ENCODE data around the gene EIF5B. TPM values are rescaled to one million over a fixed set of nuclear protein-coding genes. Genes with fewer than 3 reads are reported as not detected.

Gene EIF5B
- total and polyA plus RNA-seq, 2 of the 4 experiments (the other 2 are of a cell fraction): 19.7 to 21.8 TPM

DNA sequence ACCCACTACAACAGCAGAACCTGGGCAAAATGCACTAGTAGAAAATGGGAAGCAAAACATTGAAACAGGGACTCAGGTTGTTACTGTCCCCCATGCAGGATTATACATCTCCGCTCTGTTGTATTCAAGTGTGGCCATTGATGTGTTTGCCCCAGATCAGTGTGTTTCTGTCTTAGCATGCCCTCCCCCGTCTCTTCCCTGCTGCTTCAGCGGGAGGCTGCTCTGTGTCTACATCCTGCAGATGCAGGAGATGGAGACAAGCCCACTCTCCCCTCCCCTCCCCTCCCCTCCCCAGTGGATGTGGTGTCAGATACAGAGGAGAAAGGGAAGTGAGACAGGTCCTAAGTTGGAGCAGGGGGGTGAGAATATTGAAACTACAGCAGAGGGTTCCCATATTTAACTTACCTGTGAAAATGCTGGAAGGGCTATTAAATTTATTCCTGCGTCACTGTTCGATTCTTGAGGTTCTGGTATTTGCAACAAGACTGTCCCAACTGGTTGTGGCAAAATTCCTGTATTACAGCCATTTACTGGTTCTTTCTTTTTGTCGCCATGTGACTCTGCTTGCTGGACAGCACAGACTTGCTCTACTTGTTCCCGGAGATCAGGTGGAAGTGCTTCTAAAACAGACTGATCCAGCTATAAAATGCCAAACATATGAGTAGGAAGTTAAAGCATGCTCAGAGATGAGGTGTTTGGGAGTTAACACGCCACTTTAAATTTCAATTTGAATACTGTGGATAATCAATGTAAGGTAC is 67.0 kb downstream of the EIF5B start:
- no CpG with 5 or more reads among the region's 8 CpGs for WGBS, 2 experiments (ENCODE audit: extremely low coverage in 2 of 2, insufficient read length in 1 of 2)
- no peaks in the 10 kb centered on the region; the same call in 1 of the 2 replicates for H3K9me1 ChIP-seq (ENCODE audit: insufficient read depth, low read length)
- DNase-seq (no peak), ATAC-seq (ENCODE audit: low read depth) (no peak)
- H3K79me1 ChIP-seq (ENCODE audit: low read depth in 1 of 2, low read length in 2 of 2): peaks cover 0 to 6% of the 10 kb centered on the region in 2 experiments; a peak in 2 of 4 replicates
- H2BK120ac ChIP-seq (ENCODE audit: low read depth, low read length): no peak overlapping the region
- H3K18ac ChIP-seq (ENCODE audit: low read depth, low read length): no peak overlapping the region
- in situ Hi-C loops (cut with MboI; ENCODE audit: low sequenced_read_pairs) (no loop called here), intact Hi-C loops (cut with micrococcal nuclease) (no loop called here), dilution Hi-C loops (cut with HindIII; ENCODE audit: low sequenced_read_pairs, unreplicated experiment) (no loop called here)
- H3K14ac ChIP-seq (replicated peaks; ENCODE audit: low read depth, low read length): no peak overlapping the region
- no peak overlapping the region for H4K5ac ChIP-seq (ENCODE audit: low read depth, low read length)
- peaks cover 41% of the 10 kb centered on the region for H3K36me3 ChIP-seq (ENCODE audit: control insufficient read depth, insufficient read depth, low read length)
- POLR2A ChIA-PET (ENCODE audit: unreplicated experiment): no interaction called here
- H2AK5ac ChIP-seq (ENCODE audit: low read depth, low read length): no peak overlapping the region
- no peak overlapping the region for H4K91ac ChIP-seq (ENCODE audit: insufficient read depth, low read depth, low read length)
- no TSS peak for BruUV-seq (replicated peaks)
- no peak overlapping the region for H2AFZ ChIP-seq (replicated peaks; ENCODE audit: low read length, poor library complexity)
- no peak overlapping the region for H4K8ac ChIP-seq (ENCODE audit: low read depth in 2 of 2, low read length in 2 of 2)
- no peak overlapping the region for H2BK15ac ChIP-seq (ENCODE audit: low read depth, low read length)
- H3K56ac ChIP-seq (ENCODE audit: extremely low read depth, insufficient read depth, low read length): no peak overlapping the region
- H3K23ac ChIP-seq (ENCODE audit: low read depth, low read length): no peak overlapping the region
- no peak overlapping the region for H2BK20ac ChIP-seq (ENCODE audit: low read depth, low read length)
- no peaks in the 10 kb centered on the region for H3K9me3 ChIP-seq (ENCODE audit: control insufficient read depth, insufficient read depth, low read length)
- TF ChIP-seq MXI1 (IDR thresholded peaks at IDR 0.05; ENCODE audit: borderline replicate concordance, low read depth, low read length) (no peak), RCOR1 (IDR thresholded peaks at IDR 0.05; ENCODE audit: insufficient replicate concordance, low read length) (no peak), CEBPB (IDR thresholded peaks at IDR 0.05; ENCODE audit: low read depth, low read length) (no peak), SMC3 (IDR thresholded peaks at IDR 0.05; ENCODE audit: low read depth, low read length) (no peak), RAD21 (IDR thresholded peaks at IDR 0.05; ENCODE audit: low read length) (no peak), POLR2A (IDR thresholded peaks at IDR 0.05; ENCODE audit: low read depth, low read length) (no peak)
- no peak overlapping the region for H3K4me3 ChIP-seq (ENCODE audit: insufficient read depth, low read depth, low read length)
- H3K4ac ChIP-seq (ENCODE audit: low read depth, low read length): no peak overlapping the region
- H4K20me1 ChIP-seq (ENCODE audit: insufficient read depth, low read length): no peaks in the 10 kb centered on the region
- H3K9ac ChIP-seq (ENCODE audit: low read depth, low read length): no peak overlapping the region
- no peaks in the 10 kb centered on the region for H3K27me3 ChIP-seq (ENCODE audit: control insufficient read depth, insufficient read depth, low read length)
- H3K27ac ChIP-seq (ENCODE audit: insufficient read depth, low read length): no peak overlapping the region
- CTCF ChIA-PET: no interaction called here
- H3K4me2 ChIP-seq (ENCODE audit: low read depth, low read length): no peak overlapping the region
- H2AK9ac ChIP-seq (replicated peaks; ENCODE audit: low read depth, low read length, poor library complexity): no peak overlapping the region
- H3K4me1 ChIP-seq (ENCODE audit: control insufficient read depth, insufficient read depth, low read length): no peaks in the 10 kb centered on the region
- no peak overlapping the region for H2BK5ac ChIP-seq (ENCODE audit: low read depth, low read length, poor library complexity, severe bottlenecking)
